WTC11 (cell line): ENCODE results near the gene TYROBP. TPM values are rescaled to one million over a fixed set of nuclear protein-coding genes. Genes with fewer than 3 reads are reported as not detected.
A peak's percentile ranks its signal among the peaks of the same experiment; 100 is the strongest.

Experiments
- ATAC-seq: fragments of 200-7000 bp; cut with Tn5 transposase; 2 replicates; pipeline ENCODE4 v1.10.0; 2021; ENCODE audit warnings: mild to moderate bottlenecking, moderate library complexity
- CTCF ChIA-PET: fragments of 300-600 bp; sonication (Branson Sonifier 250); formaldehyde crosslinking; loops from one replicate; lab custom pipeline; 2021; ENCODE audit warnings: antibody characterized with exemption; lab: Charles Lee
- POLR2A ChIA-PET: fragments of 350-600 bp; sonication (Branson Sonifier 250); formaldehyde crosslinking; loops from one replicate; lab custom pipeline; 2021; ENCODE audit warnings: antibody characterized with exemption; lab: Charles Lee
- DNase-seq: peaks from one replicate; pipeline ENCODE4 v3.0.0; 2021; ENCODE audit warnings: low spot score
- H3K27ac Mint-ChIP-seq: 2 replicates; pipeline ENCODE4 v1.8.0; 2021; ENCODE audit warnings: mixed read lengths
- H3K27me3 Mint-ChIP-seq: 2 replicates; pipeline ENCODE4 v1.8.0; 2021; ENCODE audit warnings: low read depth, mild to moderate bottlenecking, moderate library complexity, mixed read lengths
- H3K36me3 Mint-ChIP-seq: 2 replicates; pipeline ENCODE4 v1.8.0; 2021; ENCODE audit warnings: mixed read lengths
- H3K4me1 Mint-ChIP-seq: 2 replicates; pipeline ENCODE4 v1.8.0; 2022; ENCODE audit warnings: mixed read lengths
- H3K4me3 Mint-ChIP-seq: 2 replicates; pipeline ENCODE4 v1.8.0; 2021; ENCODE audit warnings: mild to moderate bottlenecking, moderate library complexity, mixed read lengths
- H3K9me3 Mint-ChIP-seq: 2 replicates; pipeline ENCODE4 v1.8.0; 2021; ENCODE audit warnings: mixed read lengths
- CREB1 ChIP-seq: sonication (generic); formaldehyde crosslinking; IDR thresholded peaks from 2 replicates; pipeline ENCODE4 v1.8.0; 2023; ENCODE audit warnings: mild to moderate bottlenecking, missing genetic modification reagents
- NFE2L1 ChIP-seq: sonication (generic); formaldehyde crosslinking; IDR thresholded peaks from 2 replicates; pipeline ENCODE4 v1.8.1; 2023; ENCODE audit warnings: missing genetic modification reagents
- SMAD3 ChIP-seq: sonication (generic); formaldehyde crosslinking; IDR thresholded peaks from 2 replicates; pipeline ENCODE4 v1.8.0; 2022; ENCODE audit warnings: missing genetic modification reagents, mild to moderate bottlenecking, borderline replicate concordance
- SOX15 ChIP-seq: fragments of 250-450 bp; sonication (Bioruptor Pico); IDR thresholded peaks from 2 replicates; pipeline ENCODE4 v1.9.0; 2021; ENCODE audit warnings: mild to moderate bottlenecking
- ZNF416 ChIP-seq: fragments of 250-450 bp; sonication (Bioruptor Pico); IDR thresholded peaks from 2 replicates; pipeline ENCODE4 v1.9.0; 2021; ENCODE audit warnings: mild to moderate bottlenecking, inconsistent platforms
- total RNA-seq: library from RNA; stranded (reverse); gene quantifications from 3 replicates; pipeline ENCODE4 v1.2.3, GENCODE V29; 2021
- TF ChIP-seq, protein P1 (sequence below): sonication (generic); formaldehyde crosslinking; IDR thresholded peaks from 2 replicates; pipeline ENCODE4 v1.8.1; 2022; ENCODE audit warnings: missing genetic modification reagents, borderline replicate concordance
- TF ChIP-seq, protein P2 (sequence below): sonication (generic); formaldehyde crosslinking; IDR thresholded peaks from 2 replicates; pipeline ENCODE4 v1.8.1; 2023; ENCODE audit warnings: mild to moderate bottlenecking, moderate library complexity, missing genetic modification reagents
- TF ChIP-seq, protein P3 (sequence below): sonication (generic); formaldehyde crosslinking; IDR thresholded peaks from 2 replicates; pipeline ENCODE4 v1.8.0; 2023; ENCODE audit warnings: missing genetic modification reagents, mild to moderate bottlenecking, borderline replicate concordance
- TF ChIP-seq, protein P4 (sequence below): fragments of 250-450 bp; sonication (Bioruptor Pico); IDR thresholded peaks from 2 replicates; pipeline ENCODE4 v1.9.0; 2021; ENCODE audit warnings: mild to moderate bottlenecking
- TF ChIP-seq, protein P5 (sequence below): sonication (generic); formaldehyde crosslinking; IDR thresholded peaks from 2 replicates; pipeline ENCODE4 v1.8.1; 2023; ENCODE audit warnings: mild to moderate bottlenecking, missing genetic modification reagents
- TF ChIP-seq, protein P6 (sequence below): sonication (generic); formaldehyde crosslinking; IDR thresholded peaks from 2 replicates; pipeline ENCODE4 v1.8.1; 2022; ENCODE audit warnings: mild to moderate bottlenecking, moderate library complexity, missing genetic modification reagents
- TF ChIP-seq, protein P7 (sequence below): fragments of 250-450 bp; sonication (Bioruptor Pico); IDR thresholded peaks from 2 replicates; pipeline ENCODE4 v1.8.0; 2021; ENCODE audit warnings: mild to moderate bottlenecking

TYROBP gene
- total RNA-seq, 1 experiment from 2014 or later, result 0.46 TPM

DNA sequence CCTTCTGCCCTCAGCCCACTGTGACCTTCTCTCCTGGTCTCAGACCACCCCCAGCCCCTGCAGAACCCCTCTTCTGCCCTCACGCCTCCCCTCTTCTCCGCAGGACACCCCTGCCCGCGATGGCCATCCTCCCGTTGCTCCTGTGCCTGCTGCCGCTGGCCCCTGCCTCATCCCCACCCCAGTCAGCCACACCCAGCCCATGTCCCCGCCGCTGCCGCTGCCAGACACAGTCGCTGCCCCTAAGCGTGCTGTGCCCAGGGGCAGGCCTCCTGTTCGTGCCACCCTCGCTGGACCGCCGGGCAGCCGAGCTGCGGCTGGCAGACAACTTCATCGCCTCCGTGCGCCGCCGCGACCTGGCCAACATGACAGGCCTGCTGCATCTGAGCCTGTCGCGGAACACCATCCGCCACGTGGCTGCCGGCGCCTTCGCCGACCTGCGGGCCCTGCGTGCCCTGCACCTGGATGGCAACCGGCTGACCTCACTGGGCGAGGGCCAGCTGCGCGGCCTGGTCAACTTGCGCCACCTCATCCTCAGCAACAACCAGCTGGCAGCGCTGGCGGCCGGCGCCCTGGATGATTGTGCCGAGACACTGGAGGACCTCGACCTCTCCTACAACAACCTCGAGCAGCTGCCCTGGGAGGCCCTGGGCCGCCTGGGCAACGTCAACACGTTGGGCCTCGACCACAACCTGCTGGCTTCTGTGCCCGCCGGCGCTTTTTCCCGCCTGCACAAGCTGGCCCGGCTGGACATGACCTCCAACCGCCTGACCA, 31.4 kb upstream of the TYROBP start (continued):
- TF ChIP-seq, protein P1, sequence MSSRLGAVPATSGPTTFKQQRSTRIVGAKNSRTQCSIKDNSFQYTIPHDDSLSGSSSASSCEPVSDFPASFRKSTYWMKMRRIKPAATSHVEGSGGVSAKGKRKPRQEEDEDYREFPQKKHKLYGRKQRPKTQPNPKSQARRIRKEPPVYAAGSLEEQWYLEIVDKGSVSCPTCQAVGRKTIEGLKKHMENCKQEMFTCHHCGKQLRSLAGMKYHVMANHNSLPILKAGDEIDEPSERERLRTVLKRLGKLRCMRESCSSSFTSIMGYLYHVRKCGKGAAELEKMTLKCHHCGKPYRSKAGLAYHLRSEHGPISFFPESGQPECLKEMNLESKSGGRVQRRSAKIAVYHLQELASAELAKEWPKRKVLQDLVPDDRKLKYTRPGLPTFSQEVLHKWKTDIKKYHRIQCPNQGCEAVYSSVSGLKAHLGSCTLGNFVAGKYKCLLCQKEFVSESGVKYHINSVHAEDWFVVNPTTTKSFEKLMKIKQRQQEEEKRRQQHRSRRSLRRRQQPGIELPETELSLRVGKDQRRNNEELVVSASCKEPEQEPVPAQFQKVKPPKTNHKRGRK, result no peak

DNA sequence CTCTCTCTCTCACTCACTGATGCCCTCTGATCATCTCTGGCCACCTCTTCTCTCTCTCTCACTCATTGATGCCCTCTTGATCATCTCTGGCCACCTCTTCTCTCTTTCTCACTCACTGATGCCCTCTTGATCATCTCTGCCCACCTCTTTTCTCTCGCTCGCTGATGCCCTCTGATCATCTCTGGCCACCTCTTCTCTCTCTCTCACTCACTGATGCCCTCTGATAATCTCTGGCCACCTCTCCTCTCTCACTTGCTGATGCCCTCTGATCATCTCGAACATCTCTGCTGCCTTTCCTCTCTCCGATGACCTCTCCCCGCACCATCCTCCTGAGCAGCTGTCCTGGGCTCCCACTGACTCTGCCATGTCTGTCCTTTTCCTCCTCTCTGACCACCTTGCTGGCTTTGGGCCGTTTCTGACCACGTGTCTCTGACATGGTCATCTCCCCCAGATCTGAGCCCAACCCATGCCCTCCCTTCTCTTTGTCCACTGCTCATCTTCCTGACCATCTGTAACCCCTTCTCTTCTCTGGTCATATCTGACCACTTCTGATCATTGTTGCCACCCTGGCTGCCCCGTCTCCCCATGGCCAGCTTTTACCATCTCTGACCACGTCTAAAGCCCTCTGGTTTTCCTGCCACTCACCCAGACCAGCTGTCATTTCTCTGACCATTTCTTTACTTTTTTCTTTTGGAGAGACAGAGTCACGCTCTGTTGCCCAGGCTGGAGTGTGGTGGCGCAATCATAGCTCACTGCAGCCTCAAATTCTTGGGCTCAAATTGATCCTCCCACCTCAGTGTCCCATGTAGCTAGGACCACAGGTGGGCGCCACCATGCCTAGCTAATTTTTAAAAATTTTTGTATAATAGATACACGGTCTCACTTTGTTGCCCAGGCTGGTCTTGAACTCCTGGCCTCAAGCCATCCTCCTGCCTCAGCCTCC, 30.5 kb upstream of the TYROBP start:
- ATAC-seq, result no peak
- Mint-ChIP-seq H3K4me3 (peak overlapping the region; percentile 70), H3K9me3 (no peaks in the 10 kb centered on the region), H3K27me3 (no peaks in the 10 kb centered on the region), H3K4me1 (peaks cover 24% of the 10 kb centered on the region), H3K36me3 (peaks cover 10% of the 10 kb centered on the region), H3K27ac (no peak overlapping the region; the same call in 1 of the 2 replicates)
- CTCF ChIA-PET, result interaction anchor here (1.0 to 1.1 kb wide), 3 partner anchors 55 to 191 kb away, joined by 3 to 6 read pairs (median 3); no protein-coding TSS in a partner anchor
- no peak for DNase-seq
- TF ChIP-seq NFE2L1 (no peak), SMAD3 (CRISPR knock-in tag) (no peak), SOX15 (CRISPR knock-in tag) (no peak), CREB1 (CRISPR knock-in tag) (no peak), ZNF416 (CRISPR knock-in tag) (no peak)
- TF ChIP-seq, protein P2, sequence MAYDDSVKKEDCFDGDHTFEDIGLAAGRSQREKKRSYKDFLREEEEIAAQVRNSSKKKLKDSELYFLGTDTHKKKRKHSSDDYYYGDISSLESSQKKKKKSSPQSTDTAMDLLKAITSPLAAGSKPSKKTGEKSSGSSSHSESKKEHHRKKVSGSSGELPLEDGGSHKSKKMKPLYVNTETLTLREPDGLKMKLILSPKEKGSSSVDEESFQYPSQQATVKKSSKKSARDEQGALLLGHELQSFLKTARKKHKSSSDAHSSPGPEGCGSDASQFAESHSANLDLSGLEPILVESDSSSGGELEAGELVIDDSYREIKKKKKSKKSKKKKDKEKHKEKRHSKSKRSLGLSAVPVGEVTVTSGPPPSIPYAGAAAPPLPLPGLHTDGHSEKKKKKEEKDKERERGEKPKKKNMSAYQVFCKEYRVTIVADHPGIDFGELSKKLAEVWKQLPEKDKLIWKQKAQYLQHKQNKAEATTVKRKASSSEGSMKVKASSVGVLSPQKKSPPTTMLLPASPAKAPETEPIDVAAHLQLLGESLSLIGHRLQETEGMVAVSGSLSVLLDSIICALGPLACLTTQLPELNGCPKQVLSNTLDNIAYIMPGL (CRISPR knock-in tag), result no peak
- TF ChIP-seq, protein P3, sequence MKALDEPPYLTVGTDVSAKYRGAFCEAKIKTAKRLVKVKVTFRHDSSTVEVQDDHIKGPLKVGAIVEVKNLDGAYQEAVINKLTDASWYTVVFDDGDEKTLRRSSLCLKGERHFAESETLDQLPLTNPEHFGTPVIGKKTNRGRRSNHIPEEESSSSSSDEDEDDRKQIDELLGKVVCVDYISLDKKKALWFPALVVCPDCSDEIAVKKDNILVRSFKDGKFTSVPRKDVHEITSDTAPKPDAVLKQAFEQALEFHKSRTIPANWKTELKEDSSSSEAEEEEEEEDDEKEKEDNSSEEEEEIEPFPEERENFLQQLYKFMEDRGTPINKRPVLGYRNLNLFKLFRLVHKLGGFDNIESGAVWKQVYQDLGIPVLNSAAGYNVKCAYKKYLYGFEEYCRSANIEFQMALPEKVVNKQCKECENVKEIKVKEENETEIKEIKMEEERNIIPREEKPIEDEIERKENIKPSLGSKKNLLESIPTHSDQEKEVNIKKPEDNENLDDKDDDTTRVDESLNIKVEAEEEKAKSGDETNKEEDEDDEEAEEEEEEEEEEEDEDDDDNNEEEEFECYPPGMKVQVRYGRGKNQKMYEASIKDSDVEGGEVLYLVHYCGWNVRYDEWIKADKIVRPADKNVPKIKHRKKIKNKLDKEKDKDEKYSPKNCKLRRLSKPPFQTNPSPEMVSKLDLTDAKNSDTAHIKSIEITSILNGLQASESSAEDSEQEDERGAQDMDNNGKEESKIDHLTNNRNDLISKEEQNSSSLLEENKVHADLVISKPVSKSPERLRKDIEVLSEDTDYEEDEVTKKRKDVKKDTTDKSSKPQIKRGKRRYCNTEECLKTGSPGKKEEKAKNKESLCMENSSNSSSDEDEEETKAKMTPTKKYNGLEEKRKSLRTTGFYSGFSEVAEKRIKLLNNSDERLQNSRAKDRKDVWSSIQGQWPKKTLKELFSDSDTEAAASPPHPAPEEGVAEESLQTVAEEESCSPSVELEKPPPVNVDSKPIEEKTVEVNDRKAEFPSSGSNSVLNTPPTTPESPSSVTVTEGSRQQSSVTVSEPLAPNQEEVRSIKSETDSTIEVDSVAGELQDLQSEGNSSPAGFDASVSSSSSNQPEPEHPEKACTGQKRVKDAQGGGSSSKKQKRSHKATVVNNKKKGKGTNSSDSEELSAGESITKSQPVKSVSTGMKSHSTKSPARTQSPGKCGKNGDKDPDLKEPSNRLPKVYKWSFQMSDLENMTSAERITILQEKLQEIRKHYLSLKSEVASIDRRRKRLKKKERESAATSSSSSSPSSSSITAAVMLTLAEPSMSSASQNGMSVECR (CRISPR knock-in tag), result no peak
- TF ChIP-seq, protein P4, sequence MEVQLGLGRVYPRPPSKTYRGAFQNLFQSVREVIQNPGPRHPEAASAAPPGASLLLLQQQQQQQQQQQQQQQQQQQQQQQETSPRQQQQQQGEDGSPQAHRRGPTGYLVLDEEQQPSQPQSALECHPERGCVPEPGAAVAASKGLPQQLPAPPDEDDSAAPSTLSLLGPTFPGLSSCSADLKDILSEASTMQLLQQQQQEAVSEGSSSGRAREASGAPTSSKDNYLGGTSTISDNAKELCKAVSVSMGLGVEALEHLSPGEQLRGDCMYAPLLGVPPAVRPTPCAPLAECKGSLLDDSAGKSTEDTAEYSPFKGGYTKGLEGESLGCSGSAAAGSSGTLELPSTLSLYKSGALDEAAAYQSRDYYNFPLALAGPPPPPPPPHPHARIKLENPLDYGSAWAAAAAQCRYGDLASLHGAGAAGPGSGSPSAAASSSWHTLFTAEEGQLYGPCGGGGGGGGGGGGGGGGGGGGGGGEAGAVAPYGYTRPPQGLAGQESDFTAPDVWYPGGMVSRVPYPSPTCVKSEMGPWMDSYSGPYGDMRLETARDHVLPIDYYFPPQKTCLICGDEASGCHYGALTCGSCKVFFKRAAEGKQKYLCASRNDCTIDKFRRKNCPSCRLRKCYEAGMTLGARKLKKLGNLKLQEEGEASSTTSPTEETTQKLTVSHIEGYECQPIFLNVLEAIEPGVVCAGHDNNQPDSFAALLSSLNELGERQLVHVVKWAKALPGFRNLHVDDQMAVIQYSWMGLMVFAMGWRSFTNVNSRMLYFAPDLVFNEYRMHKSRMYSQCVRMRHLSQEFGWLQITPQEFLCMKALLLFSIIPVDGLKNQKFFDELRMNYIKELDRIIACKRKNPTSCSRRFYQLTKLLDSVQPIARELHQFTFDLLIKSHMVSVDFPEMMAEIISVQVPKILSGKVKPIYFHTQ (CRISPR knock-in tag), result no peak
- TF ChIP-seq, protein P5, sequence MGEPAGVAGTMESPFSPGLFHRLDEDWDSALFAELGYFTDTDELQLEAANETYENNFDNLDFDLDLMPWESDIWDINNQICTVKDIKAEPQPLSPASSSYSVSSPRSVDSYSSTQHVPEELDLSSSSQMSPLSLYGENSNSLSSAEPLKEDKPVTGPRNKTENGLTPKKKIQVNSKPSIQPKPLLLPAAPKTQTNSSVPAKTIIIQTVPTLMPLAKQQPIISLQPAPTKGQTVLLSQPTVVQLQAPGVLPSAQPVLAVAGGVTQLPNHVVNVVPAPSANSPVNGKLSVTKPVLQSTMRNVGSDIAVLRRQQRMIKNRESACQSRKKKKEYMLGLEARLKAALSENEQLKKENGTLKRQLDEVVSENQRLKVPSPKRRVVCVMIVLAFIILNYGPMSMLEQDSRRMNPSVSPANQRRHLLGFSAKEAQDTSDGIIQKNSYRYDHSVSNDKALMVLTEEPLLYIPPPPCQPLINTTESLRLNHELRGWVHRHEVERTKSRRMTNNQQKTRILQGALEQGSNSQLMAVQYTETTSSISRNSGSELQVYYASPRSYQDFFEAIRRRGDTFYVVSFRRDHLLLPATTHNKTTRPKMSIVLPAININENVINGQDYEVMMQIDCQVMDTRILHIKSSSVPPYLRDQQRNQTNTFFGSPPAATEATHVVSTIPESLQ, result no peak
- TF ChIP-seq, protein P6, sequence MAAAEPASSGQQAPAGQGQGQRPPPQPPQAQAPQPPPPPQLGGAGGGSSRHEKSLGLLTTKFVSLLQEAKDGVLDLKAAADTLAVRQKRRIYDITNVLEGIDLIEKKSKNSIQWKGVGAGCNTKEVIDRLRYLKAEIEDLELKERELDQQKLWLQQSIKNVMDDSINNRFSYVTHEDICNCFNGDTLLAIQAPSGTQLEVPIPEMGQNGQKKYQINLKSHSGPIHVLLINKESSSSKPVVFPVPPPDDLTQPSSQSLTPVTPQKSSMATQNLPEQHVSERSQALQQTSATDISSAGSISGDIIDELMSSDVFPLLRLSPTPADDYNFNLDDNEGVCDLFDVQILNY (CRISPR knock-in tag), result no peak
- TF ChIP-seq, protein P7, sequence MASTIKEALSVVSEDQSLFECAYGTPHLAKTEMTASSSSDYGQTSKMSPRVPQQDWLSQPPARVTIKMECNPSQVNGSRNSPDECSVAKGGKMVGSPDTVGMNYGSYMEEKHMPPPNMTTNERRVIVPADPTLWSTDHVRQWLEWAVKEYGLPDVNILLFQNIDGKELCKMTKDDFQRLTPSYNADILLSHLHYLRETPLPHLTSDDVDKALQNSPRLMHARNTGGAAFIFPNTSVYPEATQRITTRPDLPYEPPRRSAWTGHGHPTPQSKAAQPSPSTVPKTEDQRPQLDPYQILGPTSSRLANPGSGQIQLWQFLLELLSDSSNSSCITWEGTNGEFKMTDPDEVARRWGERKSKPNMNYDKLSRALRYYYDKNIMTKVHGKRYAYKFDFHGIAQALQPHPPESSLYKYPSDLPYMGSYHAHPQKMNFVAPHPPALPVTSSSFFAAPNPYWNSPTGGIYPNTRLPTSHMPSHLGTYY (CRISPR knock-in tag), result no peak
- POLR2A ChIA-PET, result interaction anchor here (0.6 kb wide), 1 partner anchor 174 kb away, joined by 4 read pairs; no protein-coding TSS in a partner anchor
